MM.1S (cell line): ENCODE measurements around the gene BRD1.

ENCODE experiments used
- DNase-seq: peaks from one replicate; pipeline ENCODE4 v3.0.0-alpha.2; 2015
- H2AFZ ChIP-seq: fragments of 300-600 bp; sonication (generic); 2 replicates; pipeline ENCODE4 v1.6.0; 2016; ENCODE audit warnings: antibody characterized with exemption, low read length
- H3F3A ChIP-seq: fragments of 300-600 bp; sonication (generic); 2 replicates; pipeline ENCODE4 v1.6.1; 2016; ENCODE audit warnings: mild to moderate bottlenecking, antibody characterized with exemption, low read length, moderate library complexity, mixed read lengths; ENCODE audit not compliant: insufficient read depth
- H3K27ac ChIP-seq: fragments of 300-600 bp; sonication (generic); 2 replicates; pipeline ENCODE4 v1.5.1; 2016; ENCODE audit warnings: mild to moderate bottlenecking, low read length
- H3K27me3 ChIP-seq: fragments of 300-600 bp; sonication (generic); replicated peaks from 2 replicates; pipeline ENCODE4 v1.6.0; 2016; ENCODE audit warnings: low read length; ENCODE audit not compliant: insufficient read depth
- H3K36me3 ChIP-seq: fragments of 300-600 bp; sonication (generic); replicated peaks from 2 replicates; pipeline ENCODE4 v1.6.1; 2016; ENCODE audit warnings: mild to moderate bottlenecking, low read length, mixed read lengths; ENCODE audit not compliant: insufficient read depth
- H3K4me1 ChIP-seq: fragments of 300-600 bp; sonication (generic); 2 replicates; pipeline ENCODE4 v1.6.1; 2016; ENCODE audit warnings: low read length, mixed read lengths
- H3K4me2 ChIP-seq: fragments of 300-600 bp; sonication (generic); 2 replicates; pipeline ENCODE4 v1.6.0; 2016; ENCODE audit warnings: low read depth, low read length
- H3K4me3 ChIP-seq: fragments of 300-600 bp; sonication (generic); 2 replicates; pipeline ENCODE4 v1.5.1; 2016; ENCODE audit warnings: low read length, mixed read lengths
- H3K79me2 ChIP-seq: fragments of 300-600 bp; sonication (generic); 2 replicates; pipeline ENCODE4 v1.6.1; 2016; ENCODE audit warnings: mixed run types, low read length, mixed read lengths
- H3K9ac ChIP-seq: fragments of 300-600 bp; sonication (generic); 2 replicates; pipeline ENCODE4 v1.6.1; 2016; ENCODE audit warnings: low read length, mixed read lengths
- H3K9me2 ChIP-seq: fragments of 300-600 bp; sonication (generic); replicated peaks from 2 replicates; pipeline ENCODE4 v1.6.1; 2016; ENCODE audit warnings: mild to moderate bottlenecking, low read length, mixed read lengths; ENCODE audit not compliant: insufficient read depth
- H3K9me3 ChIP-seq: fragments of 300-600 bp; sonication (generic); replicated peaks from 2 replicates; pipeline ENCODE4 v1.6.1; 2016; ENCODE audit warnings: mild to moderate bottlenecking, low read length, mixed read lengths; ENCODE audit not compliant: insufficient read depth
- H4K20me1 ChIP-seq: fragments of 300-600 bp; sonication (generic); 2 replicates; pipeline ENCODE4 v1.6.1; 2016; ENCODE audit warnings: mild to moderate bottlenecking, low read length, moderate library complexity, mixed read lengths; ENCODE audit not compliant: insufficient read depth
- CTCF ChIP-seq: fragments of 300-600 bp; sonication (generic); IDR thresholded peaks from 2 replicates; pipeline ENCODE4 v1.5.1; 2016; ENCODE audit warnings: antibody characterized with exemption, low read length, mixed read lengths
- EZH2 ChIP-seq: fragments of 300-600 bp; sonication (generic); optimal IDR thresholded peaks from 2 replicates; pipeline ENCODE3; 2017; ENCODE audit warnings: low read depth, mild to moderate bottlenecking, antibody characterized with exemption, low read length, mixed read lengths
- EZH2phosphoT487 ChIP-seq: fragments of 300-600 bp; sonication (generic); IDR thresholded peaks from 2 replicates; pipeline ENCODE4 v1.6.1; 2018; ENCODE audit warnings: antibody characterized with exemption, low read length

The BRD1 gene

GRCh38 chr22:49779853-49780697, 47.6 kb downstream of the BRD1 start:
- no peak overlapping the region for H3K4me2 ChIP-seq
- no peaks in the 10 kb centered on the region for H3K9me3 ChIP-seq
- H3K4me3 ChIP-seq: no peak overlapping the region
- peaks cover 70% of the 10 kb centered on the region for H3K79me2 ChIP-seq
- H3K27ac ChIP-seq: no peak overlapping the region
- H3K9ac ChIP-seq: no peak overlapping the region
- DNase-seq: no peak
- H2AFZ ChIP-seq: no peak overlapping the region
- H3K9me2 ChIP-seq: no peaks in the 10 kb centered on the region
- no peaks in the 10 kb centered on the region for H3K4me1 ChIP-seq
- H3K36me3 ChIP-seq: no peaks in the 10 kb centered on the region; the same call in 1 of the 2 replicates
- H4K20me1 ChIP-seq: no peaks in the 10 kb centered on the region
- TF ChIP-seq CTCF (no peak), EZH2phosphoT487 (no peak), EZH2 (no peak)
- H3K27me3 ChIP-seq: no peaks in the 10 kb centered on the region
- no peaks in the 10 kb centered on the region for H3F3A ChIP-seq

GRCh38 chr22:49779211-49779610, 48.5 kb downstream of the BRD1 start:
- Histone ChIP-seq H3K4me2 (no peak overlapping the region), H3K4me1 (no peaks in the 10 kb centered on the region), H2AFZ (no peak overlapping the region), H3K36me3 (no peaks in the 10 kb centered on the region; the same call in 1 of the 2 replicates), H3K9me3 (no peaks in the 10 kb centered on the region), H3K9ac (no peak overlapping the region), H3K27ac (no peak overlapping the region), H3K79me2 (peaks cover 61% of the 10 kb centered on the region), H3K9me2 (no peaks in the 10 kb centered on the region), H3F3A (no peaks in the 10 kb centered on the region), H3K4me3 (no peak overlapping the region), H4K20me1 (no peaks in the 10 kb centered on the region), H3K27me3 (no peaks in the 10 kb centered on the region)
- TF ChIP-seq EZH2 (no peak), CTCF (no peak), EZH2phosphoT487 (no peak)
- no peak for DNase-seq

GRCh38 chr22:49777569-49778249, 50.0 kb downstream of the BRD1 start:
- H3K27me3 ChIP-seq: no peaks in the 10 kb centered on the region
- DNase-seq: no peak
- H3K79me2 ChIP-seq: peaks cover 49% of the 10 kb centered on the region
- no peak overlapping the region for H2AFZ ChIP-seq
- H3K27ac ChIP-seq: no peak overlapping the region
- H3K9me3 ChIP-seq: no peaks in the 10 kb centered on the region
- no peaks in the 10 kb centered on the region for H4K20me1 ChIP-seq
- H3F3A ChIP-seq: peaks cover 3% of the 10 kb centered on the region; the same call in 1 of the 2 replicates
- TF ChIP-seq EZH2 (no peak), CTCF (no peak), EZH2phosphoT487 (no peak)
- no peaks in the 10 kb centered on the region; the same call in 1 of the 2 replicates for H3K36me3 ChIP-seq
- H3K9ac ChIP-seq: no peak overlapping the region
- no peak overlapping the region for H3K4me2 ChIP-seq
- H3K4me3 ChIP-seq: no peak overlapping the region
- H3K9me2 ChIP-seq: no peaks in the 10 kb centered on the region
- no peaks in the 10 kb centered on the region for H3K4me1 ChIP-seq
